ENCODE data around the gene IL1RAPL2.

DNA sequence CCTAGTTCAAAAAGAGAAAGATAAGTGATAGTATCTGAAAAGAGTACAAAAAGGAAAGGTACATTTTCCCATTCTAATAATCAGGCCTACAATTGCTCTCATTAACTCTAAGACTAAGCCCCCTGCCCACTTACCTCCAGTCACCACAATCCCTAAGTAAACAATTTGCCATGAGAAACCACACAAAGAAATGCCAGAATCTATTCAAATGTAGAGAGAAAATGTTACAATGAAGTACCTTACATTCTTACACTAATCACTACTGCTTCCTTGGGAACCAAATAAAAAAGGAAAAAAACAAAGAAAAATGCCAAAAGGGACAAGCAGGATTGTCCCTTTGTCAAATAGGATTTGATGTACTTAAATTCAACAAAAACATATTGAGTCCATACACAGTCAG is 1068.2 kb downstream of the IL1RAPL2 start:
- TF ChIP-seq MYC (IDR thresholded peaks at IDR 0.05; ENCODE audit: low read depth, low read length) (no peak), POLR2A (IDR thresholded peaks at IDR 0.05; ENCODE audit: extremely low read depth, insufficient read length) (no peak)
- TF ChIP-seq, protein P1, sequence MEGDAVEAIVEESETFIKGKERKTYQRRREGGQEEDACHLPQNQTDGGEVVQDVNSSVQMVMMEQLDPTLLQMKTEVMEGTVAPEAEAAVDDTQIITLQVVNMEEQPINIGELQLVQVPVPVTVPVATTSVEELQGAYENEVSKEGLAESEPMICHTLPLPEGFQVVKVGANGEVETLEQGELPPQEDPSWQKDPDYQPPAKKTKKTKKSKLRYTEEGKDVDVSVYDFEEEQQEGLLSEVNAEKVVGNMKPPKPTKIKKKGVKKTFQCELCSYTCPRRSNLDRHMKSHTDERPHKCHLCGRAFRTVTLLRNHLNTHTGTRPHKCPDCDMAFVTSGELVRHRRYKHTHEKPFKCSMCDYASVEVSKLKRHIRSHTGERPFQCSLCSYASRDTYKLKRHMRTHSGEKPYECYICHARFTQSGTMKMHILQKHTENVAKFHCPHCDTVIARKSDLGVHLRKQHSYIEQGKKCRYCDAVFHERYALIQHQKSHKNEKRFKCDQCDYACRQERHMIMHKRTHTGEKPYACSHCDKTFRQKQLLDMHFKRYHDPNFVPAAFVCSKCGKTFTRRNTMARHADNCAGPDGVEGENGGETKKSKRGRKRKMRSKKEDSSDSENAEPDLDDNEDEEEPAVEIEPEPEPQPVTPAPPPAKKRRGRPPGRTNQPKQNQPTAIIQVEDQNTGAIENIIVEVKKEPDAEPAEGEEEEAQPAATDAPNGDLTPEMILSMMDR (IDR thresholded peaks at IDR 0.05; ENCODE audit: low read depth, low read length), result no peak

All from NB4 (cell line).